ENCODE measurements around the gene ARID1A. TPM values are rescaled to one million over a fixed set of nuclear protein-coding genes. Genes with fewer than 3 reads are reported as not detected.
A peak's percentile ranks its signal among the peaks of the same experiment; 100 is the strongest.

The ARID1A gene
- total and polyA plus RNA-seq, 12 donors, result 11.3 to 90.3 (median 51.1) TPM

DNA sequence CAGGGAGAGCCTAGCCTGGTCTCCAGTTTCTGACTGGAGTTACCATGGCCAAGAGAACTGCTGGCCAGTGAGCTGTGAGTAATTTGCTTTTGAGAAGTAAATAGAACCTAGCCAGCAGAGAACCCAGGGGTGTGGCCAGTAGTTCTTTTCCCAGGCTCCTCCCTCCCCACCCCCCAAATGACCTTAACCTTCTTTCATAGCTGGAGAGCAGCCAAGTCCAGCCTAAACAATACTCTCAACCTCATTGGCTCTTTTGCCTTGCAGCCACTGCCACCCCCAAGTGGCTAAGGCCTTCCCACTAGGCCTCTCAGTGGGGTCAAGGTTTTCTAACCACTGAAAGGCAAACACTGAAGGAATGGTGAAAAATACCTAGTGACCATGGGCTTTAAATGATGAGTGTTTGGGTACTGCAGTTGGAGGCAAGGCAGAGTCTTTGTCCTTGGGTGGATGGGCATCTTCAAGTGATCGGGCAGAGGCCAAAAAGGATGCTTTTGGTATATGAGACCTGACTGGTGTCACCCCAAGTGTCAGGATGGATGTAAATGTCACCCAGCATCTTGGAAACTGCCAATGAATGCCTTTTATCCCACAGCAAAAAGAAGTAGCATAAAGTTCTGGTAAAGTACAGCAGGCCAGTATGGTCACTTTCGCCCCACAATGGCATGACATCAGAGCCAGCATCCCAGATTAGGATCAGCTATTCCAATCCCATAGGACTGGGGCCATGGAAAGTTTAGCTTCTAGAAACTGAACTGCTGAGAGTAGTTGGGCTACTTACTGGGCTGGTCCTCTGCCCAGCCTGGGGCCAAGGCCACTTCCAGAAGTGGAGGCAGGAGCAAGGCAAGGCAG, 88.4 kb downstream of the ARID1A start:
- peak; percentile 79 to 90 (median 83) for DNase-seq
- H3K4me1 ChIP-seq (replicated peaks in 1 of 2), result peaks cover 41 to 53% of the 10 kb centered on the region in 2 donors
- TF ChIP-seq POLR2A (IDR thresholded peaks at IDR 0.05) (peak in 1 of 2 donors; percentile 53), CTCF (IDR thresholded peaks at IDR 0.05) (no peak)
- H3K36me3 ChIP-seq (replicated peaks in 1 of 2), result peaks cover 0 to 29% of the 10 kb centered on the region in 2 donors
- no peaks in the 10 kb centered on the region for H3K9me3 ChIP-seq (replicated peaks in 1 of 3)
- peak overlapping the region; percentile 5 to 98 (median 19) for H3K27ac ChIP-seq
- H3K4me3 ChIP-seq, result no peak overlapping the region
- intact Hi-C loops (cut with DNase I), result loop anchor here (5.0 kb wide), 1 partner anchor 87 kb away; the partner anchor contains the start of gene ARID1A (in 2 of the 2)
- 46 to 62% (median 53%) methylated on average over 1 to 2 of the region's 2 CpGs for WGBS, 4 donors
- H3K27me3 ChIP-seq, result no peaks in the 10 kb centered on the region

DNA sequence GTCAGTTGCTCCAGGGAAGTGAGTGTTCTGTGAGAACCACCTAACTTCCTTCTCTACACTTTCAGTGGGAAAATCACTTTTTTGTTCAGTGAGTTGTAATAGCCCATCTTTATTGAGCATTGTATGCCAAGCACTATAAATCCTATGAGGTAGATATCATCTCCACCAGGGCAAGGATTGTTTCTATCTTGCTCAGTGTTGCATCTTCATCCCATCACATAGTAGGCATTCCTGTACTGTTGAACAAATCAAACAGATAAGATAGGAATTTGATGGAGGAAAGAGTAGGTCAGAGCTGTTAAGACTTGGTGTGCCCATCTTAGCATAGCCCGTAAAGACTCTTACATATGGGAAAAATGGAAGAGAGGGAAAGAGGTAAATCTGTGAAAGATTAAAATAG, 89.1 kb downstream of the ARID1A start:
- Histone ChIP-seq H3K27ac (peak overlapping the region in 3 of 5 donors; percentile 19 to 98 (median 97)), H3K36me3 (replicated peaks in 1 of 2) (peaks cover 0 to 22% of the 10 kb centered on the region in 2 donors), H3K27me3 (no peaks in the 10 kb centered on the region), H3K4me1 (replicated peaks in 1 of 2) (peaks cover 41 to 59% of the 10 kb centered on the region in 2 donors), H3K9me3 (replicated peaks in 1 of 3) (no peaks in the 10 kb centered on the region), H3K4me3 (no peak overlapping the region)
- intact Hi-C loops (cut with DNase I), result loop anchor here (5.0 kb wide), 1 partner anchor 88 kb away; the partner anchor contains the start of gene ARID1A (in 2 of the 2)
- 91 to 100% (median 93%) methylated on average over 1 of the region's 1 CpG for WGBS, 4 donors
- no peak for DNase-seq
- TF ChIP-seq POLR2A (IDR thresholded peaks at IDR 0.05) (no peak), CTCF (IDR thresholded peaks at IDR 0.05) (no peak)

DNA sequence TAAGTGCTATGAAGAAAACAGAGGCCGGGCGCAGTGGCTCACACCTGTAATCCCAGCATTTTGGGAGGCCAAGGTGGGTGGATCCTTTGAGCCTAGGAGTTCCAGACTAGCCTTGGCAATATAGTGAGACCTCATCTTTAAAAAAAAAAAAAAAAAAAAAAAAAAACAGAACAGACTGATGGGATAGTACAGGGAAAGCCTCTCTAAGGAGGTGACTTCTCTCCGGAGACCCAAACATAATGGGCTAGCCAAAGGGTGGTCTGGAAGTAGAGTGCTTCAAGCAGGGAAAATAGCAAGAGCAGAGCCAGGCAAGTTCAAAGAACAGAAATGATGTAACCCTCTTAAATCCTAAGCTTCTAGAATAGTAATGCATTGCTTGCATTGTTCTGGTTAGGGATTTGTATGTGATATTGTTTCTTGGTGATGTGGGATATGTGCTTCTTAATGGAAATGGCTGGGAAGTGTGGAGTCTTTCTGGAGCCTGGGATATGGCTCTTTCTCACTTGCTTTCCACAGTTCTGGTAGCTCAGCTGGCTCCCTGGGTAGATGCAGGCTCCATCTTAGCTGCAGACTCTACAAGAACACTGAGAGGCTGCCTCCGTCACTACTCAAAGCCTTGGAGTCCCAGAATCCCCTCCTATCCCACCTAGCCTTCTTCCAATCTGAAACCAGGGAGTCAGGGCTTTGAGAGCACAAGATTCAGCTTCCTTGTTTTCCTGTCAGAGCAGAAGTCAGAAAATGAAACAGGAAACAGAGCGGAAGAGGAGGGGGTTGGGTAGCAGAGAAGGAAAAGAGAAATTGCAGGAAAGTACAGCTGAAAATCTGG, 90.0 kb downstream of the ARID1A start:
- peaks cover 0 to 13% of the 10 kb centered on the region in 2 donors for H3K36me3 ChIP-seq (replicated peaks in 1 of 2)
- no peak overlapping the region for H3K4me3 ChIP-seq
- 74 to 81% (median 78%) methylated on average over 5 of the region's 5 CpGs for WGBS, 4 donors
- peak overlapping the region in 4 of 5 donors; percentile 91 to 99 (median 98) for H3K27ac ChIP-seq
- intact Hi-C loops (cut with DNase I), result no loop called here
- H3K4me1 ChIP-seq (replicated peaks in 1 of 2), result peaks cover 41 to 61% of the 10 kb centered on the region in 2 donors
- TF ChIP-seq POLR2A (IDR thresholded peaks at IDR 0.05) (no peak), CTCF (IDR thresholded peaks at IDR 0.05) (no peak)
- H3K9me3 ChIP-seq (replicated peaks in 1 of 3), result no peaks in the 10 kb centered on the region
- DNase-seq, result no peak
- no peaks in the 10 kb centered on the region for H3K27me3 ChIP-seq
